DND-41 (cell line): Measurements from ENCODE around the gene ADCY4.

Source experiments
- ATAC-seq: fragments of 200-7000 bp; cut with Tn5 transposase; 3 replicates; pipeline ENCODE4 v1.9.1; 2021; ENCODE audit warnings: low read depth; ENCODE audit not compliant: insufficient read depth
- DNase-seq: peaks from one replicate; pipeline ENCODE4 v3.0.0-alpha.2; 2020
- H2AFZ ChIP-seq: 2 replicates; pipeline ENCODE4 v1.6.0; 2012; ENCODE audit warnings: low read depth, low read length
- H3K27ac ChIP-seq: 2 replicates; pipeline ENCODE4 v1.5.1; 2012; ENCODE audit warnings: low read length, inconsistent platforms
- H3K27me3 ChIP-seq: fragments of 200-600 bp; sonication (generic); 2 replicates; pipeline ENCODE4 v1.6.0; 2012; ENCODE audit warnings: low read length, mild to moderate bottlenecking, inconsistent platforms; ENCODE audit not compliant: insufficient read depth, poor library complexity
- H3K36me3 ChIP-seq: 2 replicates; pipeline ENCODE4 v1.5.1; 2012; ENCODE audit warnings: low read length, inconsistent platforms; ENCODE audit not compliant: insufficient read depth
- H3K4me1 ChIP-seq: 2 replicates; pipeline ENCODE4 v1.5.1; 2012; ENCODE audit warnings: mild to moderate bottlenecking, low read length; ENCODE audit not compliant: insufficient read depth
- H3K4me2 ChIP-seq: 2 replicates; pipeline ENCODE4 v1.6.0; 2012; ENCODE audit warnings: mild to moderate bottlenecking, moderate library complexity, low read length, inconsistent platforms; ENCODE audit not compliant: insufficient read depth
- H3K4me3 ChIP-seq, 2 experiments: fragments of 200-600 bp in 1 of 2; shearing (Covaris generic) in 1 of 2; 2 replicates each; pipeline ENCODE4 v1.5.1; 2012 to 2016; ENCODE audit warnings: inconsistent platforms in 2 of 2, low read length in 2 of 2, mild to moderate bottlenecking in 2 of 2, low read depth in 1 of 2, moderate library complexity in 1 of 2
- H3K79me2 ChIP-seq: 2 replicates; pipeline ENCODE4 v1.6.0; 2012; ENCODE audit warnings: low read length, inconsistent platforms; ENCODE audit not compliant: insufficient read depth
- H3K9ac ChIP-seq: 2 replicates; pipeline ENCODE4 v1.6.0; 2012; ENCODE audit warnings: low read depth, mild to moderate bottlenecking, inconsistent platforms, low read length, moderate library complexity
- H3K9me3 ChIP-seq: 2 replicates; pipeline ENCODE4 v1.5.1; 2012; ENCODE audit warnings: low read length, moderate library complexity, mild to moderate bottlenecking, inconsistent platforms; ENCODE audit not compliant: insufficient read depth, severe bottlenecking
- H4K20me1 ChIP-seq: 2 replicates; pipeline ENCODE4 v1.6.0; 2012; ENCODE audit warnings: low read length; ENCODE audit not compliant: insufficient read depth
- EZH2 ChIP-seq: IDR thresholded peaks from 3 replicates; pipeline ENCODE4 v1.6.1; 2012; ENCODE audit warnings: borderline replicate concordance, low read depth, mild to moderate bottlenecking, moderate library complexity, low read length, inconsistent platforms; ENCODE audit not compliant: severe bottlenecking
- TF ChIP-seq, protein P1 (sequence below): IDR thresholded peaks from 2 replicates; pipeline ENCODE4 v1.5.1; 2012; ENCODE audit warnings: borderline replicate concordance, low read length, moderate library complexity, mild to moderate bottlenecking; ENCODE audit not compliant: poor library complexity, severe bottlenecking; ENCODE audit errors: extremely low read depth

Gene ADCY4

GRCh38 chr14:24273422-24273998 is 61.4 kb downstream of the ADCY4 start:
- no peak for ATAC-seq
- no peaks in the 10 kb centered on the region for H4K20me1 ChIP-seq
- no peak overlapping the region for H2AFZ ChIP-seq
- H3K4me1 ChIP-seq, result peaks cover 27% of the 10 kb centered on the region
- no peak overlapping the region for H3K27ac ChIP-seq
- H3K4me3 ChIP-seq, result no peak overlapping the region
- H3K9me3 ChIP-seq, result no peaks in the 10 kb centered on the region
- no peak for TF ChIP-seq EZH2
- TF ChIP-seq, protein P1, sequence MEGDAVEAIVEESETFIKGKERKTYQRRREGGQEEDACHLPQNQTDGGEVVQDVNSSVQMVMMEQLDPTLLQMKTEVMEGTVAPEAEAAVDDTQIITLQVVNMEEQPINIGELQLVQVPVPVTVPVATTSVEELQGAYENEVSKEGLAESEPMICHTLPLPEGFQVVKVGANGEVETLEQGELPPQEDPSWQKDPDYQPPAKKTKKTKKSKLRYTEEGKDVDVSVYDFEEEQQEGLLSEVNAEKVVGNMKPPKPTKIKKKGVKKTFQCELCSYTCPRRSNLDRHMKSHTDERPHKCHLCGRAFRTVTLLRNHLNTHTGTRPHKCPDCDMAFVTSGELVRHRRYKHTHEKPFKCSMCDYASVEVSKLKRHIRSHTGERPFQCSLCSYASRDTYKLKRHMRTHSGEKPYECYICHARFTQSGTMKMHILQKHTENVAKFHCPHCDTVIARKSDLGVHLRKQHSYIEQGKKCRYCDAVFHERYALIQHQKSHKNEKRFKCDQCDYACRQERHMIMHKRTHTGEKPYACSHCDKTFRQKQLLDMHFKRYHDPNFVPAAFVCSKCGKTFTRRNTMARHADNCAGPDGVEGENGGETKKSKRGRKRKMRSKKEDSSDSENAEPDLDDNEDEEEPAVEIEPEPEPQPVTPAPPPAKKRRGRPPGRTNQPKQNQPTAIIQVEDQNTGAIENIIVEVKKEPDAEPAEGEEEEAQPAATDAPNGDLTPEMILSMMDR, result peak; percentile 17
- H3K9ac ChIP-seq, result no peak overlapping the region
- H3K36me3 ChIP-seq, result no peaks in the 10 kb centered on the region
- H3K27me3 ChIP-seq, result no peaks in the 10 kb centered on the region
- no peak overlapping the region for H3K4me2 ChIP-seq
- DNase-seq, result no peak
- H3K79me2 ChIP-seq, result peaks cover 6% of the 10 kb centered on the region; the same call in 1 of the 2 replicates

DNA sequence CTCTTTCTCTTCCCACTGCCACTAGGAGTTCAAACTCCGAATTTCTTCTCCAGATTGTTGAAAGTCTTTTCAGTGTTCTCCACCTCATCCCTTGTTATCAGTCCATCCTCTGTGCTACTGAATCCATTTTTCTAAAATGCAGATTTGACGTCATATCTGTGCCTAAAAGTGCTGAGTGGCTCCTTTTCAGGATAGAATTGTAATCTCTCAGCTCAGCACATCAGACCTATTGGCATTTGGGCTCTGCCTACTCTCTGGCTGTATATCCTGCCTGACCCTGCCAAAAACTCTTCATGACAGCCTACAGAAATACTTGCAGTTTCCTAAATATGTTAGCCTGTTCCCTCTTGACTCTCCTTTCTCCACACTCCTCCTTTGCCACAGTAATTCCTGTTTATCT is 62.4 kb downstream of the ADCY4 start:
- Histone ChIP-seq H3K4me2 (peak overlapping the region; percentile 90; the same call in 1 of the 2 replicates), H3K4me1 (peaks cover 27% of the 10 kb centered on the region), H3K9me3 (no peaks in the 10 kb centered on the region), H3K79me2 (peaks cover 6% of the 10 kb centered on the region; the same call in 1 of the 2 replicates), H4K20me1 (no peaks in the 10 kb centered on the region), H3K4me3 (no peak overlapping the region), H3K27ac (no peak overlapping the region), H3K27me3 (no peaks in the 10 kb centered on the region), H3K9ac (peak overlapping the region; percentile 95; the same call in 1 of the 2 replicates), H3K36me3 (peaks cover 4% of the 10 kb centered on the region; the same call in 1 of the 2 replicates), H2AFZ (no peak overlapping the region)
- TF ChIP-seq, protein P1, result no peak
- no peak for TF ChIP-seq EZH2
- ATAC-seq (no peak), DNase-seq (no peak)

DNA sequence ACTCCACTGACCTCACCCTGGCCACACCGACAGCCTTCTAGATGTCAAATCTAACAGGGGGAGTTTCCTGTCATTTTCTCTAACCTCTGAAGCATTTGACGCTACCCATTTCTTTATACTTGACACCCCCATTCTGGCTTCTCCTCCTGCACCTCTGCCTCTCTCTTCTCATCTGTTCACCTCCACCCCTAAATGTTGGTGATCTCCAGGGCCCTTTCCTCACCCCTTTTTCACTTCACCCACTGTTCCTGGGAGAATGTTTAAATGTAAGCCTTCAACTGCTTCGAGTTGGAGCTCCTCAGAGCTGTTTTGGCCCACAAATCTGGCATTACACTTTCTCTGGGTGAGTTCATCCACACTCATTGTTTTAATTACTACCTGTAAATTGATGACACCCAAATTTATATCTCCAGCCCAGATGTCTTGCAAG is 63.0 kb downstream of the ADCY4 start:
- H3K36me3 ChIP-seq, result peaks cover 8% of the 10 kb centered on the region; the same call in 1 of the 2 replicates
- H3K27me3 ChIP-seq, result no peaks in the 10 kb centered on the region
- H4K20me1 ChIP-seq, result no peaks in the 10 kb centered on the region
- TF ChIP-seq EZH2, result no peak
- TF ChIP-seq, protein P1, result no peak
- peaks cover 27% of the 10 kb centered on the region for H3K4me1 ChIP-seq
- peak overlapping the region; percentile 95 for H3K27ac ChIP-seq
- H3K79me2 ChIP-seq, result peaks cover 6% of the 10 kb centered on the region; the same call in 1 of the 2 replicates
- H3K9ac ChIP-seq, result peak overlapping the region; percentile 95
- peak overlapping the region; percentile 66 to 78 for H3K4me3 ChIP-seq
- ATAC-seq, result no peak
- peak overlapping the region; percentile 93 for H2AFZ ChIP-seq
- no peak for DNase-seq
- H3K4me2 ChIP-seq, result peak overlapping the region; percentile 90
- no peaks in the 10 kb centered on the region for H3K9me3 ChIP-seq
